Measurements from ENCODE around the gene MAN2B2.

MAN2B2 gene

GRCh38 chr4:6592804-6593563 is 18.0 kb downstream of the MAN2B2 start:
- FAIRE-seq (no peak), DNase-seq (ENCODE audit: insufficient read length, low spot score) (no peak)
- TF ChIP-seq CTCF (IDR thresholded peaks at IDR 0.05; ENCODE audit: insufficient read depth, missing control alignments) = no peak

GRCh38 chr4:6594341-6594740 is 19.4 kb downstream of the MAN2B2 start:
- DNase-seq (ENCODE audit: insufficient read length, low spot score) (no peak), FAIRE-seq (no peak)
- no peak for TF ChIP-seq CTCF (IDR thresholded peaks at IDR 0.05; ENCODE audit: insufficient read depth, missing control alignments)

GRCh38 chr4:6594826-6595355 is 19.9 kb downstream of the MAN2B2 start:
- no peak for DNase-seq (ENCODE audit: insufficient read length, low spot score)
- TF ChIP-seq CTCF (IDR thresholded peaks at IDR 0.05; ENCODE audit: insufficient read depth, missing control alignments) = no peak

GRCh38 chr4:6595897-6596537 is 21.0 kb downstream of the MAN2B2 start:
- no peak for FAIRE-seq
- no peak for DNase-seq (ENCODE audit: insufficient read length, low spot score)
- TF ChIP-seq CTCF (IDR thresholded peaks at IDR 0.05; ENCODE audit: insufficient read depth, missing control alignments) = no peak

More at GRCh38 chr4:6594826-6595355, 19.9 kb downstream of the MAN2B2 start:
- no peak for FAIRE-seq

GRCh38 chr4:6596948-6597347 is 22.0 kb downstream of the MAN2B2 start:
- TF ChIP-seq CTCF (IDR thresholded peaks at IDR 0.05; ENCODE audit: insufficient read depth, missing control alignments) = no peak
- no peak for FAIRE-seq
- no peak for DNase-seq (ENCODE audit: insufficient read length, low spot score)

GRCh38 chr4:6598127-6598526 is 23.1 kb downstream of the MAN2B2 start:
- FAIRE-seq (no peak), DNase-seq (ENCODE audit: insufficient read length, low spot score) (no peak)
- TF ChIP-seq CTCF (IDR thresholded peaks at IDR 0.05; ENCODE audit: insufficient read depth, missing control alignments) = no peak

GRCh38 chr4:6598641-6599040 is 23.7 kb downstream of the MAN2B2 start:
- no peak for FAIRE-seq
- DNase-seq (ENCODE audit: insufficient read length, low spot score) = no peak
- TF ChIP-seq CTCF (IDR thresholded peaks at IDR 0.05; ENCODE audit: insufficient read depth, missing control alignments) = no peak
